HG02678 (cell line): ENCODE data around the gene CANX.

Experiments used
- ATAC-seq: cut with Tn5 transposase; IDR thresholded peaks from one replicate; pipeline ENCODE4 v1.9.1; 2021; ENCODE audit warnings: mild to moderate bottlenecking, moderate library complexity; ENCODE audit not compliant: unreplicated experiment

Gene CANX

GRCh38 chr5:179773686-179774040 is 74.9 kb downstream of the CANX start:
- ATAC-seq: no peak

GRCh38 chr5:179774442-179774841 is 75.7 kb downstream of the CANX start:
- no peak for ATAC-seq

- no peak for ATAC-seq
Measured at GRCh38 chr5:179776411-179776938, 77.7 kb downstream of the CANX start.

DNA sequence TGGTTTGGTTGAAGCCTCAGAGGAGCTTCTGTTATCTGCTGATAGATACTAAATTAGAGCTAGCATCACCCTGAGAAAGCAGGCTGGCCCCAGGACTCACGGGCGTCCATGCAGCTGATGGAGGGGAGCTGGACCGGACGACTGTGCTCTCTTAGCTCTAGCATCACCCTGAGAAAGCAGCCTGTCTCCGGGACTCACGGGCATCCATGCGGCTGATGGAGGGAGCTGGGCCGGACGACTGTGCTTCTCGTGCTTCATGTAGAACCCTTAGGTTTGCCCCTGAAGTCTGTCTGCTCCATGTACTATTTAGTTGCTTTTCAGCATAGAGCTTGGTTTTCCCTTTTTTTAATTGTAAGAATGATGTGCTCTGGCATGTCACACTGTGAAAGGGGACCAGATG is 78.7 kb downstream of the CANX start:
- ATAC-seq: no peak

- no peak for ATAC-seq
Measured at GRCh38 chr5:179777909-179778308, 79.1 kb downstream of the CANX start.

- ATAC-seq: no peak
Measured at GRCh38 chr5:179778591-179778990, 79.8 kb downstream of the CANX start.

DNA sequence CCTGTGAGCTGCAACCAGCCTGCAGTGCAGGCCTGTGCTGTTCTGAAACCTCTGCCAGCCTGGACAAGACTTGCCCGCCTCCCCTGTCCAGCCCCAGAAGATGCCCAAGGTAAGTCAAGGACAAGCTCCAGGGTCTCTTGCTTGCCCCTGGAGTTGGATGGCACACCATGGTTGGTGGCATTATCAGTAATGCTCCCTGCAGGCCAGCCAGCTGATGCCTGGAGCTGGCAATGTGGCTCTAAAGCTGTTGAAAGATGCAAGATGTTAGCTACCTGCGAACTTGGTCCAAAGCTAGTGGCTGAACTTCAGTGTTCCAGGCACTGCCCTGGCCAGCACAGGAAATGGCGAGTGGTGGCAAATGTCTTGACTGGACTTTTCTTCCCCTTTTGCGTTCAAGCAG is 81.1 kb downstream of the CANX start:
- no peak for ATAC-seq

- no peak for ATAC-seq
Measured at GRCh38 chr5:179780362-179780761, 81.6 kb downstream of the CANX start.
